CD4-positive, alpha-beta T cell treated with Interleukin-21 for 1 hour (primary cell): ENCODE results near the gene SLC29A2.
"Not testable (repeated sequence)": the region's sequence is repeated elsewhere in the genome, so short reads cannot be mapped to it uniquely, and the experiment has no call there.

Experiments used
- DNase-seq: peaks from one replicate; pipeline ENCODE4 v3.0.0-alpha.2; 2020

SLC29A2 gene

GRCh38 chr11:66332371-66333219 is 39.0 kb downstream of the SLC29A2 start:
- DNase-seq = no peak

- DNase-seq = no peak
Observed at GRCh38 chr11:66331542-66332370, 39.8 kb downstream of the SLC29A2 start.

GRCh38 chr11:66330931-66331330 is 40.6 kb downstream of the SLC29A2 start:
- no peak for DNase-seq

GRCh38 chr11:66329165-66329673 is 42.3 kb downstream of the SLC29A2 start:
- DNase-seq = no peak

GRCh38 chr11:66328302-66329144 is 43.0 kb downstream of the SLC29A2 start:
- DNase-seq = peak; percentile 85

GRCh38 chr11:66328031-66328301 is 43.6 kb downstream of the SLC29A2 start:
- DNase-seq = peak; percentile 69

- DNase-seq = no peak
Observed at GRCh38 chr11:66327171-66328030, 44.2 kb downstream of the SLC29A2 start.

GRCh38 chr11:66326261-66327111 is 45.1 kb downstream of the SLC29A2 start:
- DNase-seq = peak; percentile 36

GRCh38 chr11:66325263-66325671 is 46.3 kb downstream of the SLC29A2 start:
- DNase-seq = no peak

- no peak for DNase-seq
Observed at GRCh38 chr11:66324664-66325063, 46.9 kb downstream of the SLC29A2 start.

- DNase-seq = no peak
Observed at GRCh38 chr11:66323684-66324083, 47.9 kb downstream of the SLC29A2 start.

- DNase-seq = no peak
Observed at GRCh38 chr11:66322732-66323427, 48.7 kb downstream of the SLC29A2 start.

GRCh38 chr11:66321606-66322005 is 50.0 kb downstream of the SLC29A2 start:
- DNase-seq = no peak

- DNase-seq = not testable (repeated sequence)
Observed at GRCh38 chr11:66320748-66321147, 50.8 kb downstream of the SLC29A2 start.

- not testable (repeated sequence) for DNase-seq
Observed at GRCh38 chr11:66320289-66320688, 51.3 kb downstream of the SLC29A2 start.

- no peak for DNase-seq
Observed at GRCh38 chr11:66318600-66318970, 53.0 kb downstream of the SLC29A2 start.

- DNase-seq = peak; percentile 74
Observed at GRCh38 chr11:66317723-66318599, 53.6 kb downstream of the SLC29A2 start.

- DNase-seq = peak; percentile 41
Observed at GRCh38 chr11:66317322-66317722, 54.2 kb downstream of the SLC29A2 start.

- no peak for DNase-seq
Observed at GRCh38 chr11:66316849-66317251, 54.7 kb downstream of the SLC29A2 start, which contains the start of gene CD248. CD248 (minus strand) TSS chr11:66317044; CDS start chr11:66317027, 17 bp downstream.
